HG02885 (cell line): ENCODE measurements around the gene PI4K2B.
A peak's percentile ranks its signal among the peaks of the same experiment; 100 is the strongest.
"Not testable (repeated sequence)": the region's sequence is repeated elsewhere in the genome, so short reads cannot be mapped to it uniquely, and the experiment has no call there.

Experiments used
- ATAC-seq: cut with Tn5 transposase; IDR thresholded peaks from one replicate; pipeline ENCODE4 v1.9.1; 2021; ENCODE audit warnings: mild to moderate bottlenecking; ENCODE audit not compliant: unreplicated experiment, poor library complexity

The PI4K2B gene

DNA sequence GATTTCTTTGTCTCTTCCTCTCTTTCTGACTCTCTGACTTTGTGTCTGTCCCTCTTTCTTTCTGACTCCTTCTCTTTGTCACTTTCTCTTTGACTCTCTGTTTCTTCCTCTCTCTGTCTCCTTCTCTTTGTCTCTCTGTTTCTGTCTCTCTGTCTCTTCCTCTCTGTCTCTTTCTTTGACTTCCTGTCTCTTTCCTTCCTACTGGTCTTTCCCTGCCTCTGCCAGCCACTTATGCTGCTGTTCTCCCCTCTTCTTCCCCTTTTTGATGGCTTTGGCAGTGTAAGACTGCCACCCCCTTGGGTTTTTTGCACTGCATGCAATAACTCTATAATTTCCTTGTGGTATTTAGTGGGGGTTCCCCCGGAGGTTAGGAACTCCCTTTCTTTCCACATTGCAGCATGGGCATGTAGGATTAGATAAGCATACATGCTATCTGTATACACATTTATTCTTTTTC is 6.9 kb downstream of the PI4K2B start:
- ATAC-seq = peak; percentile 82

DNA sequence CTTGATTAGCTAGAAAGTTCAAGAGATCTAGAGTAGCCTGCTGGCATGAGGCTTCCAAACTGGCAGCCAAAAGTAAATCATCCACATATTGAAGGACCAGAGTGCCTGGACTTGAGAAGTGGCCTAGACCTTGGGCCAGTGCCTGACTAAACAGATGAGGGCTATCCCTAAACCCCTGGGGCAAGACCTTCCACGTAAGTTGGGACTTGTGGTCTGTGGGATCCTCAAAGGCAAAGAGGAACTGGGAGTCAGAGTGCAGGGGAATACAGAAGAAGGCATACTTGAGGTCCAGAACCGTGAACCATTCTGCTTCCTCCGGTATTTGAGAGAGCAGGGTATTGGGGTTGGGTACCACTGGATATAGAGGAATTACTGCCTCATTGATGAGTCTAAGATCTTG is 8.4 kb downstream of the PI4K2B start:
- ATAC-seq = not testable (repeated sequence)

DNA sequence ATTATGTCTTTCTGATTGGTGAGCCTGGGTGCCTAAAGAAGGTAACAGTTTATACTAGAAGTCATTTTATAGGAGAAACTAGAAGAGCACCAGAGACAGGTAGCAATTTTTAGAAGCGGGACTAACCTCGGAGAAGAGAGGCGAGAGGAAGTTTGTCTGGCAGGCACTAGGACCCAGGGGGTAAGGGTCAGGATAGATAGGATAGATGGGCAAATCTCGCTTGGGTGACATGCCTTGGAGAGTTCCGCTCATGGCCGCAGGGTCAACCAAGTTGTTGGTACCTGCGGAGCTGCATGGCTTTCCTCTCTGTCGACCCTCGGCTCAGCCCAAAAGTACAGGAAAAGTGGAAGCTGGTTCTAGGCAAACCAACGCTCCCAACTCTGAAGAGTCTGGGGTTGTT is 11.3 kb downstream of the PI4K2B start:
- ATAC-seq = no peak

DNA sequence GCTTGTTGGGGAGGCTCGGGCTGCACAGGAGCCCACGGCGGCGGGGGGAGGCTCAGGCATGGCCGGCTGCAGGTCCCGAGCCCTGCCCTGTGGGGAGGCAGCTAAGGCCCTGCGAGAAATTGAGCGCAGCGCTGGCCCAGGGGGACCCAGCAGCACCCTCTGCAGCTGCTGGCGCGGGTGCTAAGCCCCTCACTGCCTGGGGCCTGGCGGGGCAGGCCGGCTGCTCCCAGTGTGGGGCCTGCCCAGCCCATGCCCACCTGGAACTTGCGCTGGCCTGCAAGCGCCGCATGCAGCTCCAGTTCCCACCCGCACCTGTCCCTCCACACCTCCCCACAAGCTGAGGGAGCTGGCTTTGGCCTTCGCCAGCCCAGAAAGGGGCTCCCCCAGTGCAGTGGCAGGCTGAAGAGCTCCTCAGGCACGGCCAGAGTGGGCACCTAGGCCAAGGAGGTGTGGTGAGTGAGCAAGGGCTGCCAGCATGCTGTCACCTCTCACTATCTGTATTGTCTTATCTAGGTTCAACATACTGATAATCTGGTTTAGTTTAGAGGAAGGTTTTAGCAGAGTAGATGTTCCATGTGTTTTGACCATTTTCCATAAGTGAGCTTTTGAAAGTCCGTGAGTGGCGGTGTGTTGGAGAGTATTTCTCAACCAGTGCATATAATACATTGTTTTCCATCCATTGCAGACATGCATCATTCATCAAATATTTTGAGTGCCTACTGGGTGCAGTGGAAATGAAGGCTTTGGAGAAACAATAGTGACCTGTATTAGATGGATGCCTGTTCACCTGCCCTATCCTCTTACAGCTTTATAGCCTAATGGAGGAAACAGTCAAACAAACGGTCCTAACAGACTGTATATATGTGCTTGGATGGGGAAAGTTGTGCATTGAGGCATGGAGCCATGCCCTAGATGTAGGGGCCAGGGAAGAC is 13.1 kb downstream of the PI4K2B start:
- ATAC-seq = no peak

DNA sequence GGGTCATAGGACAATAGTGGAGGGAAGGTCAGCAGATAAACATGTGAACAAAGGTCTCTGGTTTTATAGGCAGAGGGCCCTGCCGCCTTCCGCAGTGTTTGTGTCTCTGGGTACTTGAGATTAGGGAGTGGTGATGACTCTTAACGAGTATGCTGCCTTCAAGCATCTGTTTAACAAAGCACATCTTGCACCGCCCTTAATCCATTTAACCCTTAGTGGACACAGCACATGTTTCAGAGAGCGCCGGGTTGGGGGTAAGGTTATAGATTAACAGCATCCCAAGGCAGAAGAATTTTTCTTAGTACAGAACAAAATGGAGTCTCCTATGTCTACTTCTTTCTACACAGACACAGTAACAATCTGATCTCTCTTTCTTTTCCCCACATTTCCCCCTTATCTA is 15.0 kb downstream of the PI4K2B start:
- not testable (repeated sequence) for ATAC-seq

DNA sequence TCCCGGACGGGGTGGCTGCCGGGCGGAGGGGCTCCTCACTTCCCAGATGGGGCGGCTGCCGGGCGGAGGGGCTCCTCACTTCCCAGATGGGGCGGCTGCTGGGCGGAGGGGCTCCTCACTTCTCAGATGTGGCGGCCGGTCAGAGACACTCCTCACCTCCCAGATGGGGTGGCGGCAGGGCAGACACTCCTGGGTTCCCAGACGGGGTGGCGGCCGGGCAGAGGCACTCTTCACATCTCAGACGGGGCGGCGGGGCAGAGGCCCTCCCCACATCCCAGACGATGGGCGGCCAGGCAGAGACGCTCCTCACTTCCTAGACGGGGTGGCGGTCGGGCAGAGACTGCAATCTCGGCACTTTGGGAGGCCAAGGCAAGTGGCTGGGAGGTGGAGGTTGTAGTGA is 15.7 kb downstream of the PI4K2B start:
- ATAC-seq = not testable (repeated sequence)

DNA sequence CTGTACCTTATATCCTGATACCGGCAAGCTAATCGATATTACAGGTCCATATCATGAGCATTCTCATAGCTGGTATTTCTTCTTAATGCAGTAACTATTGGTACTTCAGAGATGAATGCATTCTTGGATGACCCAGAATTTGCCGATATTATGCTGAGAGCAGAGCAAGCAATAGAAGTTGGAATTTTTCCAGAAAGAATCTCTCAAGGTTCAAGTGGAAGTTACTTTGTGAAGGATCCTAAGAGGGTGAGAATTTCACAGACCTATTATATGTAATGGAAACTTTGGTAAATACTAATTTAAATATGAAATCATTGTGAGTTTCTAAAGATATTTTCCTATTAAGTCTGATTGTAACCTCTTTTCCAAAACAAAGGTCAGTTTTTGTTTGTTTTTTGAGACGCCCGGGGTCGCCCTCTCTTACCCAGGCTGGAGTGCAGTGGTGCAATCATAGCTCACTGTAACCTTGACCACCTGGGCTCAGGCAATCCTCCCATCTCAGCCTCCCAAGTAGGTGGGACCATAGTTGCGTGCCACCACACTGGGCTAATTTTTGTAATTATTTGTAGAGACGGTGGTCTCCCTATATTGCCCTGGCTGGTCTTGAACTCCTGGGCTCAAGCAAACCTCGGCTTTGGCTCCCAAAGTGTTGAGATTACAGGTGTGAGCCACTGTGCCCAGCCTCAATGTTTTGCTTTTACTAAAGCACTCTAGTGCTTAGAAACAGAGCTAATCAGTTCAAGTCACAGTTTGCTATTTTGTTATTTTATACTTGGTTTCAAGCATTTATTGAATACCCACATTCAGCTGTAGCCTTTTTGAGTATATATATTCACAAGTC is 18.6 kb downstream of the PI4K2B start:
- peak; percentile 39 for ATAC-seq

DNA sequence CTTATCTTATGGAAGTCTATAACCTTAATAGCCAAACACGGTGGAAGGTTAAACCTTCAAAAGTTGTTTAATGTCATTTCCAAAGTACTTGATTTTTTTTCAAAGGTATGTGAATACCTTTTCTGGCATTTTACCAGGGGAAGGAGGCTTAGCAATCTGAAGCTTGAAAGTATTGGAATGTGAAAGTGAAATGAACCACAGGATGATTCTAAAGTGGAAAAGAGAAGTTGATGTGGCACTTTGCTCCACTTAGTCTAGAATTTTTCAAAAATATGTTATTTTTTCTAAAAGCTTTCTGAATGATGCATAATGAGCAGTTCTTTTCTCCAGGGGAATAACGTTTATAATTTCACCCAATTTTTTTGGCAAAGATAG is 19.2 kb downstream of the PI4K2B start:
- peak; percentile 69 for ATAC-seq

DNA sequence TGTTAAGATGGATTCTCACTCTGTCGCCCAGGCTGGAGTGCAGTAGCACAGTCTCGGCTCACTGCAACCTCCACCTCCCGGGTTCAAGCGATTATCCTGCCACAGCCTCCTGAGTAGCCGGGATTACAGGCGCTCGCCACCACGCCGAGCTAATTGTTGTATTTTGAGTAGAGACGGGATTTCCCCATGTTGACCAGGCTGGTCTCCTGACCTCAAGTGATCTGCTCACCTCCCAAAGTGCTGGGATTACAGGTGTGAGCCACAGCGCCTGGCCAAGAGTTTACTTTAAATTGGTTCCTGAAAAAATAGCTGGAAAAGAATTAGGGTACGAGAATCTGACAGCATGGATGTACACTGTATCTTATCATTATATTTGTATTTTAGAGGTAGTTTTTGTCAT is 20.0 kb downstream of the PI4K2B start:
- ATAC-seq = not testable (repeated sequence)

DNA sequence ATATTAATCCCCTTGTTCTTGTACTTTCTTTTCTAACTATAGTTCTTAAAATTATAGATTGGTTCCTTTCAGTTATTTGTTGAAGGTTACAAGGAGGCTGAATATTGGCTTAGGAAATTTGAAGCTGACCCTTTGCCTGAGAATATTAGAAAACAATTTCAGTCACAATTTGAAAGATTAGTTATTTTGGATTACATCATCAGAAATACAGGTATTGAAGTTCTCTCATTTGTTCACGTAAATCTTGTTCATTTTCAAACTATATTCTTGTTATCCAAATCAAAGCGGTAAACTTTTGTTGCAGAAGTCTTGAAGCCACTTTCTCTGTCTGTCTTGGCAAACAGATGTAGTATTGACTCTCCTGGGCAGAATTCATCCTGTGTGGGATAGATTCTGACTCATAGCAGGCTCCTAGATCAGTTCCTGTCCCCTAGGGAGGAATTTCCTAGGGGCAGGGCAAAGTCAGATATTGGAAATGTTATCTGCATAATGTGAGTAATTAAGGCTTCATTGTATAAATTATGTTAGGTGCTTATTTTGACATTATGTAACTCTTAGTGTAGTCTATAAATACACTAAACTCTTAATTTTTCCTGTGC is 25.2 kb downstream of the PI4K2B start:
- no peak for ATAC-seq

DNA sequence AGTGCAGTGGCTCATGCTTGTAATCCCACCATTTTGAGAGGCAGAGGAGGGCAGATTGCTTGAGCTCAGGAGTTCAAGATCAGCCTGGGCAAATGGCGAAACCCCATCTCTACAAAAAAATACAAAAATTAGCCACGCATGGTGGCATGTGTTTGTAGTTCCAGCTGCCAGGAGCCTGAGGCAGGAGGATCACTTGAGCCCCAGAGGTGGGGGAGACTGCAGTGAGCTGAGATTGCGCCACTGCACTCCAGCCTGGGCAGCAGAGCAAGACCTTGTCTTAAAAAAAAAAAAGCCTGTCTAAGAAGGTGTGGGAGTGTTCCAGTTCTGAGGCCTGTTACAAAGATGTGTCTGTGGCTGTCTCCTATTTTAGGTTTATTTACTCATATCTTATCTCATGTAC is 38.0 kb downstream of the PI4K2B start:
- ATAC-seq = no peak

DNA sequence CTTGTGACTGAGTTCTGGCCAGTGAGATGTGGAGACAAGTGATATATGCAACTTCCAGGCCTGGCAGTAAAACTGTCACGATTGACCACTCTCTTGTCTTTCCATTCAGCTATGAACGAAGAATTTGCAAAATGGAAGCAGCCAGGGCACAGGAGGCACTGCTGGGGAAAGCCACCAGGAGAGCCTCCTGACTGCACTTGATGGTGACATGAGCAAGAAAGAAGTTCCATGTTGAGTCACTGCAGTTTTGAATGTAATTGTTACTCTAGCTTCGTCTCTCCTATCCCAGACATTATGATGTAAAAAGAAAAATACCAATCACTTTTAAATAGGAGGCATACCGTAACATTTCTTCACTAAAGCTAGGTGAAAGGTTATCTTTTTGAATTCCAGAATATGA is 46.4 kb downstream of the PI4K2B start:
- ATAC-seq = no peak

DNA sequence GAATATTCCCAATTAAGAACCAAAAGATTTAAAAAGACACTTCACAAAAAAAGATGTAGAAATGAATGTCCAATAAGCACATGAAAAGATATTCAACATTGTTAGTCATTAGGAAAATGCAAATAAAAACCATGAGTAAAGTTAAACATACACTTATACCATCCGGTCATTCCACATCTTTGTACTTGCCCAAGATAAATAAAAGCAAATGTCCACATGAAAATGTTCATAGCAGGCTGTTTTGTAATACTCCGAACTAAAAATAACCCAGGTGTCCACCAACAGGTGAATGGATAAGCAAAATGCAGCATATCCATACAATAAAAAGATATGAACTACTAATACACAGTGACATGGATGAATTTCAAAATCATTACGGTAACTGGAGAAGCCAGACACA is 50.1 kb downstream of the PI4K2B start:
- no peak for ATAC-seq

DNA sequence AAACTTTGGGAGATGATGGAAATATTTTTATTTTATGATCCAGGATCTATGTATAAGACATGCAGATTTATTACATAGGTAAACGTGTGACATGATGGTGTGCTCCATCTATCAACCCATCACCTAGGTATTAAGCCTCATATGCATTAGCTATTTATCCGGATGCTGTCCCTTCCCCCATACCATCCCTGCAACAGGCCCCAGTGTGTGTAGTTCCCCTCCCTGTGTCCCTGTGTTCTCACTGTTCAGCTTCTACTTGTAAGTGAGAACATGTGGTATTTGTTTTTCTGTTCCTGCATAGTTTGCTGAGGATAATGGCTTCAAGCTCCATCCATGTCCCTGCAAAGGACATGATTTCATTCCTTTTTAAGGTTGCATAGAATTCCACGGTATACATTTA is 50.6 kb downstream of the PI4K2B start:
- ATAC-seq = no peak

DNA sequence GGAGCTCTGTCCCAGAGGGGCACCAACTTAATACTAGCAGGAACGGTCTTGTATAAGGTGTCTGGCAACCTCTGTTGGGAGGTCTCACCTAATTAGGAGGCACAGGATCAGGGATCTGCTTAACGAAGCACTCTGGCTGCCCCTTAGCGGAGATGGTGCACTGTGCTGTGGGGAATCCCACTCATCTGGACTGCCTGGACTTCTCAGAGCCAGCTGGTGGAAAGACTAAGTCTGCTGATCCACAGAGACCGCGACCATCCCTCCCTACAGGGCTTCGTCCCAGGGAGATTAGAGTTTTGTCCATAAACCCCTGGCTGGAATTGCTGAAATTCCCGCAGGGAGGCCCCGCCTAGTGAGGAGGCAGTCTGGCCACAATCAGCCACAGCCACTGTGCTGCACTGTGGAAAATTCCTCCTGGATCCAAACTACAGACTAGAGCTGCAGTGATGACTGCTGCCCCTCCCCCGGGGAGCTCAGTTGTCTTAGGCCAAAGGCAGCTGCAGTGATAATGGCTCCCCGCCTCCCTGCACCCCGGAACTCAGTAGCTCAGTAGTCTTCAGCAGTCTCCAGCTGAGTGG is 56.7 kb downstream of the PI4K2B start:
- no peak for ATAC-seq

DNA sequence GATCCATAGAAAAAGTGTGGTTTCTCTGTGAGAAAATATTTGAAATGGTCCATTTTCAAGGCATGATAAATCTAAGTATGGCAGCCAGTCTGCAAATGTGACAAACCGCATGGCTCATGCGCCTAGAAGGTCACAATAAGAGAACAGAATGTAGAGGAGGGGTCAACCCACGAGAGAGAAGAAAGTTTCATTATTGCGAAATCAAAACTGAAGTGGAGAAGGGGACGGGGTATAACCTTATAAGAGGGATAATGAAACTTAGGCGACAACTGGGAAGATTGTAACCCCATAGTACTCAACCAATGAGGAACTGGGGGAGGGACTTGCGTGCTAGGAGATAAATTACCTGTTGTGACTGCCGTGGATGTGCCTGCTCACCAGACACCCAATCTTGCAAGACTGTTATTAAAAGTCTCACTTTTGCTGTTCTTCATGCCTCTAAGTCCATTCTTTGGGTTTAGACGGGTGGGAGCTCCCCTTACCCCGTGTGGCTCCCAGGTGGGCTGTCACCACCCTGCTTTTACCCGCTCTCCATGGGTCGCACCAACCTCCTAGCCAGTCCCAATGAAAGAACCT is 57.4 kb downstream of the PI4K2B start:
- no peak for ATAC-seq

DNA sequence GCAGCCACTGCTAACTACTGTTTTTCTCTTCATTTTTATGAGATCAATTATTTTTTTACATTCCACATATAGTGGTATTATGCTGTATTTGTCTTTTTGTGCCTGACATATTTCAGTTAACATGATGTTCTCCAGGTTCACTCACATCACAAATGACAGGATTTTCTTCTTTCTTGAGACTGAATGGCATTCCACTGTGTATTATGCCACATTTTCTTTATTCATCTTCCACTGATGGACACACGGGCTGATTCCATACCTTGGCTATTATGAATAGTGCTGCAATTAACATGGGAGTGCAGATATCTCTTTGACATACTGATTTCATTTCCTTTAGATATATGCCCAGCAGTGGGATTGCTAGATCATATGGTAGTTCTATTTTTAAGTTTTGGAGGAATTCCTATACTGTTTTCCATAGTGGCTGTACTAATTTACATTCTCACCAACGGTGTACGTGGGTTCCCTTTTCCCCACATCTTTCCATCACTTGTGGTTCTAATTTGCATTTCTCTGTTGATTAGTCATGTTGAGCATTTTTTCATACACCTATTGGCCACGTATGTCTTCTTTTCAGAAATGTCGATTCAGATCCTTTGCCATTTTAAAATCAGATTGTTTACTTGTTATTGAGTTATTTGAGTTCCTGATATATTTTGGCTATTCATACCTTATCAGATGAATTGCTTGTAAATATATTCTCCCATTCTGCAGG is 63.9 kb downstream of the PI4K2B start:
- peak; percentile 62 for ATAC-seq

DNA sequence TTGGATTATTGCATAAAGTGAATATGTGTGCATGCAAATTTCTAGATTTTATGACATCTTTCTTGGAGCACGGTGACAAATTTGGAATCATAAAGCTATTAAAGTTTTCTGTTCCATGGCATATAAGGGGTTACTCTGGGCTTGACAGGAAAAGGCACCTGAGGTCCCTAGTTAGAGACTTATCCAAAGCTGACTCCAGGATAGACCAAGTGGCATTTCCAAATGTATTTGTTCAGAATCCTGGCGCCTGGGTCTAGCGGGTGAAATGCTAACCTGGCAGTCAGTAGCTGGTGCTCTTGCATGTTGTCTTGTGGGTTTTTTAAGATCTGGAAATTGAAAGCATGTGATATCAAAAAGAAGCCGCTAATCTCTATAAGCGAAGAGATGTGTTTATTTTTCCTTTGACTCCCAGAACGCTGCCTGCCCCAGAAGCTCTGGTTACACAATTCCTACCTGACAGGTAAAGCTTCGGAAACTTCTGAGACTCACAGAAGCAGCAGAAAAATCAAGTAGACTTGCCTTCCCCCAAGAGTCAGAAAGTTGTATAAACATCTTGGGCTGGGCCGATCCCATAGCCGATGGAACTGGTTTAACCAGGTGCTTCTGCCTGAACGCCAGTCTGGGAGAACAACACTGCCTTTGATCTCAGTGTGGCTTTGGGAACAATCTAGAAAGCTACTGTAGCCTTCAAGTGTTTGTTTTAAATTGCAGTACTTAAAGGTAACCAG is 65.8 kb downstream of the PI4K2B start:
- ATAC-seq = no peak

DNA sequence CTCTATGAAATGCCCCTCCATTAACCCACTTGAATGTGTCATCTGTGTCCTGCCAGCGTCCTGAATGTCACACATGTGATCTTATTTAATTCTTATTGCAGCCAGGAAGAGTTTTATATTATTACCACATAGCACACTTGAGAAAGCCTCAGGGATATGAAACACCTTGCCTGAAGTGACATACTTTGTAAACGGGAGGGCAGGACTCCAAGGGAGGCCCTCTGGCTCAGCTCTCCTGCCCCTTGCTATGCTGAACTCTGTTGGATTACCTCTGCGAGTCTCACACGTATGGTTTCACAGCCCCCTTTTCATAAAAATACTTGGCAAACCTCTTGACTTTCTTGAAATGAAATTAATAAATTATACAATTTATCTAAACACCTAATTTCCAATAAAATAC is 67.6 kb downstream of the PI4K2B start:
- ATAC-seq = no peak
